ENCODE measurements around the gene PHKG1.
A peak's percentile ranks its signal among the peaks of the same experiment; 100 is the strongest.
"Not testable (repeated sequence)": the region's sequence is repeated elsewhere in the genome, so short reads cannot be mapped to it uniquely, and the experiment has no call there.

Gene PHKG1

GRCh38 chr7:56033671-56034432 is 58.9 kb downstream of the PHKG1 start:
- peak; percentile 99 for DNase-seq

- DNase-seq = not testable (repeated sequence)
Observed at GRCh38 chr7:56032578-56032977, 60.2 kb downstream of the PHKG1 start.

DNA sequence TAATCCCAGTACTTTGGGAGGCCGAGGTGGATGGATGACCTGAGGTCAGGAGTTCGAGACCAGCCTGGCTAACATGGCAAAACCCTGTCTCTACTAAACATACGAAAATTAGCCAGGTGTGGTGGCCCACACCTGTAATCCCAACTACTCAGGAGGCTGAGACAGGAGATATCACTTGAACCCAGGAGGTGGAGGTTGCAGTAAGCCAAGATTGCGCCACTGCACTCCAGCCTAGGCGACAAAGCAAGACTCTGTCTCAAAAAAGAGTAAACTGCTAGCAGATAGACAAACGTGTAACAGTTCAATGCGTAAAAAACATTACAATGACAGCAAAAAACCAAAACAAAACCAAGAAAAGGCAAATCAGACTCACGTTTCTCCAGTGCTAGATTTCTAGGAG is 61.2 kb downstream of the PHKG1 start:
- not testable (repeated sequence) for DNase-seq

DNA sequence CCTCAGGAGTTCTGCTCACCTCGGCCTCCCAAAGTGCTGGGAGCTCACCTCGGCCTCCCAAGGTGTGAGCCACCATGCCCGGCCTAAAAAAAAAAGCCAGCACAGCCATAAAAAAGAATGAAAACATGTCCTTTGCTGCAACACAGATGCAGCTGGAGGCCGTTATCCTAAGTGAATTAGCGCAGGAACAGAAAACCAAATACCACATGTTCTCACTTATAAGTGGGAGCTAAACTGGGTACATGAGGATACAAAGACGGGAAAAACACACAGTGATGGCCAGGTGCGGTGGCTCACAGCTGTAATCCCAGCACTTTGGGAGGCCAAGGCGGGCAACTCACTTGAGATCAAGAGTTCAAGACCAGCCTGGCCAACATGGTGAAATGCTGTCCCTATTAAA is 62.4 kb downstream of the PHKG1 start:
- DNase-seq = no peak

Measured in islet precursor cell (in vitro differentiated cells).